ENCODE measurements around the gene CD109.
"Not testable (repeated sequence)": the region's sequence is repeated elsewhere in the genome, so short reads cannot be mapped to it uniquely, and the experiment has no call there.

CD109 gene

GRCh38 chr6:73688351-73688750 is 7.7 kb upstream of the CD109 start:
- no peak for DNase-seq (ENCODE audit: low spot score)

- no peak for DNase-seq (ENCODE audit: low spot score)
These were observed 5.9 kb upstream of the CD109 start for GRCh38 chr6:73690056-73690455.

- DNase-seq (ENCODE audit: low spot score), result no peak
These were observed 4.5 kb upstream of the CD109 start for GRCh38 chr6:73691512-73691911.

DNA sequence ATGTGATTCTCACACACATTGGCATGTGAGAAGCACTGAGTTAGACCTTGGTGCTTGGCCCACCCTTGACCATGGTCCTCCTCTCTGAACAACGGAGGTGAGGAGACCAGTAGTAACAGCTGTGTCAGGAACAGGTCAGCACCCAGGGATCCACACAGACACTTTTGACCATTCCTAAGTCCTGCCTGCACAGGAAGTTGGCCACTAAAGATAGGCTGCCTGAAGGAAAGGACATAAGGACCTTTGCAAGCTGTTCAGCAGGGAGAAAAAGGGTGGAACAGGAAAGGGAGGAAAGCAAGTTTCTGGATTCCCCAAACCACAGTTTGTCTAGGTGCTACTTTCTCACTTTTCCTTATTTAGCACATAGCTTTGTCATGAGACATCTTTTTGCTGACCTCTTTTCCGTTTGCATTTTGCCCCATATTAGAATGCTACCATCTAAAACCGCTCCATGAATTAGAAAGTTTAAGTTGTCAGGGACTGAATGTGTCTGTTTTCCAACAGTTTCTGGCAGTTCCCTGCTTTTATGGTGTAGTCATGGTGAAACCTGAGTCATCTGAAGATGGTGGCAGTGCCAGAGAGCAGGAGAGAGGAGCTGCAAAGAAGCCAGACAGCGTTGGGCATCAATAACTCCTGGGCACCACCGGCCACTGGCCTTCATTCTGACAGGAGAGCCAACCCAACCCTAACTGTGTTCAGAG is 1.1 kb upstream of the CD109 start:
- DNase-seq (ENCODE audit: low spot score), result no peak

GRCh38 chr6:73696966-73697655 is 1.1 kb downstream of the CD109 start:
- no peak for DNase-seq (ENCODE audit: low spot score)

- DNase-seq (ENCODE audit: low spot score), result no peak
These were observed 3.9 kb downstream of the CD109 start for GRCh38 chr6:73699676-73700459.

- no peak for DNase-seq (ENCODE audit: low spot score)
These were observed 6.4 kb downstream of the CD109 start for GRCh38 chr6:73702444-73702843.

- no peak for DNase-seq (ENCODE audit: low spot score)
These were observed 7.5 kb downstream of the CD109 start for GRCh38 chr6:73703466-73703865.

DNA sequence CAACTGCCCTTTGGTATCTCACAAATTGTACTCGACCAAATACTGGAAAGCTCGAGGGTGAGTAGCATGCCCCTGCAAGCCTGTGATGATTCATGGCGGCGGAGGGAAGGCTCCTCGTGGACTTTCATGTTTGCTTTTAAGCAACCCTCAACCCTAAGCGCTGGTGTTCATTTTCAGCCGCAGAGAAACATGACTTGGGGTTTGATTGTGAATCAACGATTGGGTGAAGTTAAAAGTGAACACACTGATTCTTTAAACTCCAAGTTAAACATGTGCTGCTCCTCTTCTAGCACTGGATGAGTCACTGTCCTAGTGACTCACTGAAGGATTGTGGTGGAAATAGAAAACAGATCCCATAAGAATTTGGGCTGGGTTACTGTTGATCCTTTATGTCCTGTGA is 8.3 kb downstream of the CD109 start:
- no peak for DNase-seq (ENCODE audit: low spot score)

GRCh38 chr6:73704798-73705197 is 8.8 kb downstream of the CD109 start:
- no peak for DNase-seq (ENCODE audit: low spot score)

- DNase-seq (ENCODE audit: low spot score), result no peak
These were observed 11.0 kb downstream of the CD109 start for GRCh38 chr6:73706971-73707370.

GRCh38 chr6:73710470-73710869 is 14.5 kb downstream of the CD109 start:
- no peak for DNase-seq (ENCODE audit: low spot score)

DNA sequence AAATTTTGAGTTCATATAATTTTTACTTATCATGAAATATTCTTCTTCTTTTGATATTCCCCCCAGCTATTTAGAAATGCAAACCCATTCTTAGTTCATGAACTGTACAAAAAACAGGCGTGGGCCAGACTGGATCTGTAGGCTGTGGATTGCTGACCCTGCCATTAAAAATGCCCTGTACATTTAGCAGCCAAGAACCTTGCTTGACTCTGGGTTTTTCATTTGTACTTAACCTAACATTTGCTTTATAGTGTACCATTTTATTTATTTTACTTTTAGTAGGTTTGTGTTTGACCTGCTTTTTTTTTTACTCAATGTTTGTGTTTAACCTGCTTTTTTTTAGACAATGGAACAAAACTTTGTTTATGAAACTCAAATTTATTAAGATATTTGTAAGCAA is 14.9 kb downstream of the CD109 start:
- no peak for DNase-seq (ENCODE audit: low spot score)

DNA sequence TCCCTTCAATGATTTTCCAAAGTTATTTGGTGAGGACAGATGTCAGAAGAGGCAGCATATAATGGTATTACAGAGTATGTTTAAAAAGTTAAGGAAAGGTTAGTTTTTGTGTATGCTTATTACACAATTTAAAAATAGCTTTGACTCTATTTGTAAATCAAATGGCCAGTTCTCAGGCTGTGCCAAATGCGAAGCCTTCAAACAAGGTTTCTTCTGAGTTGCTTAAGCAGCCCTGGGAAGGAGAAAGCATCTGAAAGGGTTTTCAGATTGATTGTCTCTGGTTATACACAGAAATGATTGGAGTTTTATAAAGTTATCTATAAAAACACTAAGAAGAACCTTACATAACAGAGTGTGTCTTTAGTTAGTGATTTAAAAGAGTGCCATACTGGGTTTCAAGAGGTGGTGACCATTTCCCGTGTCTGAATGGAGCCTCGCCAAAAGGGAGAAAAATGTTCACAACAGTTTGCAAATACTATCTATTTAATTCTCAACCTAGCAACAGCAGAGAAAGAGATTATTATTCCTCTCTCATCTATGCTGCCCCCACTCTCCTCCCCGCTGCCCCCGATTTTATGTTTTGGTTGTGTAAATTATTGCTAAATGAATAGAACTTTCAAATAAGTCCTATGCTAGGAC is 16.7 kb downstream of the CD109 start:
- no peak for DNase-seq (ENCODE audit: low spot score)

DNA sequence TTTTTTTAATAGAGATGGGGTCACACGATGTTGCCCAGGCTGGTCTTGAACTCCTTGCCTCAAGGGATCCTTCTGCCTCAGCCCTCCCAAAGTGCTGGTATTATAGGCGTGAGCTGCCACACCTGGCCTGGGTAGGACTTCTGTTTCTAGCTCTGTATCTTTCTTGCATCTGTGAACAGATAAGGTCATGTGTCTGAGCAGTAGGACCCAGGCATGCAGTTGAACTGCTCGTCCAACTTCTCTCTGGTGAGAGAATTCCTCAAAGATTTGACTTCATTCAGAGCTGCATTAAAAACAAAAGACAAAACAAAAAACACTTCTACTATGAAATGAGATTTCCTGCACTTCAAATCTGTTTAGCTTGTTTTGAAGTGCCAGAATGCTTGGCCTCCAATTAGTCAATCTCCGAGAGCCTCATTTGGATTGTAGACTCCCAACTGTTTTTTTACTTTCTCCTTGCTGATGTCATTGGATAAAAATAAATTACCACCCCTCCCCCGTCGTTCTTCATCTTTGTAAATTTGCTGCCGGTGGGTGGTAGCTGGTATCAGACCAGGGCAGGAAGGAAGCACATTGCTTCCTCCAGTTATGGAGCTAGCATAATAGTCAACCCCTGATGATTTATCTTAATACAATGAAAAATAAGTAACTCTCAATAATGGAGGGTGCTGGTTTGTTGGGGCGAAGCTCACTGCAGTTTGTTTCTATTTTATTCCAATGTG is 17.6 kb downstream of the CD109 start:
- no peak for DNase-seq (ENCODE audit: low spot score)

DNA sequence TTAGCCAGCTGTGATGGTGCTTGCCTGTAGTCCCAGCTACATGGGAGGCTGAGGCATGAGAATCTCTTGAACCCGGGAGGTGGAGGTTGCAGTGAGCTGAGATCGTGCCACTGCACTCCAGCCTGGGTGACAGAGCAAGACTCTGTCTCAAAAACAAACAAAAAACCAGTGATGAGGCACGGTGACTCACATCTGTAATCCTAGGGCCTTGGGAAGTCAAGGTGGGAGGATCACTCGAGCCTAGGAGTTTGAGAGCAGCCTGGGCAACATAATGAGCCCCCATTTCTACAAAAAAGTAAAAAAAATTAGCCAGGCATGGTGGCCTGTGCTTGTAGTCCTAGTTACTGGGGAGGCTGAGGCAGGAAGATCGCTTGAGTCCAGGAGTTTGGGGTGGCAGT is 19.1 kb downstream of the CD109 start:
- DNase-seq (ENCODE audit: low spot score), result not testable (repeated sequence)

- no peak for DNase-seq (ENCODE audit: low spot score)
These were observed 23.0 kb downstream of the CD109 start for GRCh38 chr6:73719046-73719445.

DNA sequence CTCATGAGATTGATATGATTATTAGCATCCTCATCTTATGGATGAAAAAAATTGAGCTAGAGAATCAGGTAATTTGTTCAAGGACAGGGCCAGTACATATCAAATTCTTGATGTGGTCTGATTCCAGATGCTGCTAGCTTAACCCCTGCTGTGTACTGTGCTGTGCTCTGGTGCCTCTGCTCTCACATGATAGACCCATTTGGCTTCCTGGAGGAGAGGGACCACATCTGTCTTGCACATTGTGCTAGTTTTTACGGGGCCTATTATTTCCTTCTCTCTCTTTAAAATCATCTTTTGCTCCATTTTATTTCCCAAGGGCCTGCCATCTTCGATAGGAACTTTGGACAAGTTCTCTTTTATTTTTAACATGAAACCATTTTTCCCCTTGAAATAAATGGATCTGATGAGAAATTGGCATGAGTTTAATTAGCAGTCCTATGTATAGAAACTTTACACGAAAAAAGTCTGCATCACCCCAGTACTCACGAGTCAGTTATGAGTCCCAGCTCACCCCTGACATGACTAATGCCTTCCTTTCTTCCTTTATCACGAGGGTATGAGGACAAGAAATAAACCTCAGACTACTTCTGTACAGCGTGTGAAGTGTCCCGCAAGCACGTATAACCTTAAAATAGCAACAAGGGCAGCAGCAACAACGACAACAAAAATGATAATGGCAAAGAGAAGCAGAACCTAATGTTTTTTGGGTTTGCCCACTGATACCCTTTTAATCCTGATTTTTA is 26.5 kb downstream of the CD109 start:
- DNase-seq (ENCODE audit: low spot score), result no peak

- not testable (repeated sequence) for DNase-seq (ENCODE audit: low spot score)
These were observed 27.5 kb downstream of the CD109 start for GRCh38 chr6:73723480-73723879.

DNA sequence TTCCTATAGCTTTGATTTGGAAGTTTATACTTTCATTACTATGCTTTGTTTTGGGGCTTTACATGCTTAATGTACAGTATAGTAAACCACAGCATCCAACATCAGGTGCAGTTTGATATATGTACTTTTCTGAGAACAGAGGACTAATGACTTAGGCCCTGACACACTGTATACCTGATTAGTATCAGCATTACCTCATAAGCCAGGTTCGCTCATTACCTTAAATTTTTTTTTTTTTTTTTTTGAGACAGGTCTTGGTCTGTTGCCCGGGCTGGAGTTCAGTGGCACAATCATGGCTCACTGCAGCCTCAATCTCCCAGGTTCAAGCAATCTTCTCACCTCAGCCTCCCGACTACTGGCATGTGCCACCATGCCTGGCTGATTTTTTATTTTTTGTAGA is 28.4 kb downstream of the CD109 start:
- DNase-seq (ENCODE audit: low spot score), result no peak

GRCh38 chr6:73725192-73725591 is 29.2 kb downstream of the CD109 start:
- not testable (repeated sequence) for DNase-seq (ENCODE audit: low spot score)

Measured in hematopoietic multipotent progenitor cell treated with erythropoietin and hydrocortisone succinate and interleukin-3 and kit ligand, for 17 days (in vitro differentiated cells).